GM18873 (cell line): ENCODE measurements around the gene MAML2.
A peak's percentile ranks its signal among the peaks of the same experiment; 100 is the strongest.

Experiments
- ATAC-seq: cut with Tn5 transposase; IDR thresholded peaks from one replicate; pipeline ENCODE4 v1.9.1; 2021; ENCODE audit warnings: mild to moderate bottlenecking, moderate library complexity, moderate number of reproducible peaks; ENCODE audit not compliant: unreplicated experiment, low FRiP score

The MAML2 gene

GRCh38 chr11:96167203-96167758 is 175.7 kb downstream of the MAML2 start:
- no peak for ATAC-seq

- no peak for ATAC-seq
Measured at GRCh38 chr11:96162816-96163499, 180.0 kb downstream of the MAML2 start.

GRCh38 chr11:96161307-96162089 is 181.5 kb downstream of the MAML2 start:
- ATAC-seq = no peak

GRCh38 chr11:96160732-96161306 is 182.2 kb downstream of the MAML2 start:
- no peak for ATAC-seq

- ATAC-seq = no peak
Measured at GRCh38 chr11:96159968-96160367, 183.0 kb downstream of the MAML2 start.

- no peak for ATAC-seq
Measured at GRCh38 chr11:96158126-96158525, 184.9 kb downstream of the MAML2 start.

GRCh38 chr11:96157517-96157873 is 185.5 kb downstream of the MAML2 start:
- no peak for ATAC-seq

GRCh38 chr11:96156379-96156722 is 186.6 kb downstream of the MAML2 start:
- no peak for ATAC-seq

- ATAC-seq = peak; percentile 63
Measured at GRCh38 chr11:96155627-96156378, 187.2 kb downstream of the MAML2 start.

GRCh38 chr11:96154802-96155520 is 188.0 kb downstream of the MAML2 start:
- ATAC-seq = no peak

GRCh38 chr11:96152623-96153022 is 190.4 kb downstream of the MAML2 start:
- no peak for ATAC-seq

GRCh38 chr11:96151501-96151900 is 191.5 kb downstream of the MAML2 start:
- ATAC-seq = no peak

- ATAC-seq = no peak
Measured at GRCh38 chr11:96150609-96151008, 192.4 kb downstream of the MAML2 start.

GRCh38 chr11:96149743-96150555 is 193.0 kb downstream of the MAML2 start:
- no peak for ATAC-seq

- no peak for ATAC-seq
Measured at GRCh38 chr11:96147906-96148486, 195.0 kb downstream of the MAML2 start.

GRCh38 chr11:96147186-96147585 is 195.8 kb downstream of the MAML2 start:
- ATAC-seq = no peak

GRCh38 chr11:96146765-96147164 is 196.2 kb downstream of the MAML2 start:
- ATAC-seq = no peak

- ATAC-seq = no peak
Measured at GRCh38 chr11:96145163-96145585, 197.8 kb downstream of the MAML2 start.

- ATAC-seq = no peak
Measured at GRCh38 chr11:96144553-96144952, 198.4 kb downstream of the MAML2 start.
